HEK293 (cell line): Measurements from ENCODE around the gene BCAN.
A peak's percentile ranks its signal among the peaks of the same experiment; 100 is the strongest.

Source experiments
- BCL11B ChIP-seq: fragments of 450-650 bp; formaldehyde crosslinking; IDR thresholded peaks from 2 replicates; pipeline ENCODE4 v1.5.1; 2016; ENCODE audit warnings: low read depth, missing biosample characterization, missing genetic modification characterization
- GFI1B ChIP-seq: fragments of 450-650 bp; formaldehyde crosslinking; IDR thresholded peaks from 2 replicates; pipeline ENCODE4 v1.5.1; 2016; ENCODE audit warnings: missing biosample characterization, missing genetic modification characterization
- GLIS2 ChIP-seq: fragments of 450-650 bp; formaldehyde crosslinking; IDR thresholded peaks from 2 replicates; pipeline ENCODE4 v1.5.1; 2016; ENCODE audit warnings: missing biosample characterization, missing genetic modification characterization
- HOXC10 ChIP-seq: sonication (generic); formaldehyde crosslinking; IDR thresholded peaks from 2 replicates; pipeline ENCODE4 v1.8.1; 2023; ENCODE audit warnings: mild to moderate bottlenecking, missing genetic modification reagents
- KLF10 ChIP-seq: fragments of 450-650 bp; IDR thresholded peaks from 2 replicates; pipeline ENCODE4 v1.5.1; 2018; ENCODE audit warnings: missing biosample characterization, mild to moderate bottlenecking, missing genetic modification characterization
- RBAK ChIP-seq: fragments of 450-650 bp; formaldehyde crosslinking; IDR thresholded peaks from 2 replicates; pipeline ENCODE4 v1.5.1; 2016; ENCODE audit warnings: missing biosample characterization, missing genetic modification characterization
- REST ChIP-seq: fragments of 450-650 bp; formaldehyde crosslinking; IDR thresholded peaks from 2 replicates; pipeline ENCODE4 v1.5.1; 2016; ENCODE audit warnings: missing biosample characterization, missing genetic modification characterization
- ZBTB17 ChIP-seq: fragments of 450-650 bp; formaldehyde crosslinking; IDR thresholded peaks from 2 replicates; pipeline ENCODE4 v1.5.1; 2016; ENCODE audit warnings: missing biosample characterization, missing genetic modification characterization
- ZBTB20 ChIP-seq: fragments of 450-650 bp; formaldehyde crosslinking; IDR thresholded peaks from 2 replicates; pipeline ENCODE4 v1.5.1; 2016; ENCODE audit warnings: missing biosample characterization, missing genetic modification characterization
- ZBTB21 ChIP-seq: fragments of 450-650 bp; formaldehyde crosslinking; IDR thresholded peaks from 2 replicates; pipeline ENCODE4 v1.5.1; 2017; ENCODE audit warnings: missing biosample characterization, missing genetic modification characterization
- ZBTB48 ChIP-seq: fragments of 450-650 bp; formaldehyde crosslinking; IDR thresholded peaks from 2 replicates; pipeline ENCODE4 v1.5.1; 2016; ENCODE audit warnings: missing biosample characterization, missing genetic modification characterization
- ZFHX2 ChIP-seq: fragments of 450-650 bp; formaldehyde crosslinking; conservative IDR thresholded peaks from 2 replicates; pipeline ENCODE4 v1.5.1; 2016; ENCODE audit warnings: missing biosample characterization, missing genetic modification characterization
- ZFP3 ChIP-seq: fragments of 450-650 bp; formaldehyde crosslinking; IDR thresholded peaks from 2 replicates; pipeline ENCODE4 v1.5.1; 2016; ENCODE audit warnings: low read depth, missing biosample characterization, missing genetic modification characterization
- ZNF16 ChIP-seq: fragments of 450-650 bp; formaldehyde crosslinking; IDR thresholded peaks from 2 replicates; pipeline ENCODE4 v1.5.1; 2016; ENCODE audit warnings: low read depth, missing biosample characterization, missing genetic modification characterization
- ZNF175 ChIP-seq: fragments of 450-650 bp; formaldehyde crosslinking; IDR thresholded peaks from 2 replicates; pipeline ENCODE4 v1.5.1; 2016; ENCODE audit warnings: missing biosample characterization, missing genetic modification characterization
- ZNF223 ChIP-seq: fragments of 450-650 bp; formaldehyde crosslinking; IDR thresholded peaks from 2 replicates; pipeline ENCODE4 v1.5.1; 2016; ENCODE audit warnings: missing biosample characterization, missing genetic modification characterization
- ZNF398 ChIP-seq: fragments of 450-650 bp; formaldehyde crosslinking; IDR thresholded peaks from 2 replicates; pipeline ENCODE4 v1.5.1; 2017; ENCODE audit warnings: missing biosample characterization, missing genetic modification characterization
- ZNF473 ChIP-seq: fragments of 450-650 bp; formaldehyde crosslinking; IDR thresholded peaks from 2 replicates; pipeline ENCODE4 v1.5.1; 2017; ENCODE audit warnings: missing biosample characterization, missing genetic modification characterization
- ZNF510 ChIP-seq: fragments of 450-650 bp; formaldehyde crosslinking; IDR thresholded peaks from 2 replicates; pipeline ENCODE4 v1.5.1; 2018; ENCODE audit warnings: mild to moderate bottlenecking, missing genetic modification characterization, missing biosample characterization; ENCODE audit not compliant: insufficient replicate concordance
- ZNF580 ChIP-seq: fragments of 450-650 bp; formaldehyde crosslinking; IDR thresholded peaks from 2 replicates; pipeline ENCODE4 v1.5.1; 2016; ENCODE audit warnings: missing biosample characterization, missing genetic modification characterization
- ZNF660 ChIP-seq: fragments of 450-650 bp; IDR thresholded peaks from 2 replicates; pipeline ENCODE4 v1.5.1; 2018; ENCODE audit warnings: missing biosample characterization, mild to moderate bottlenecking, missing genetic modification characterization
- ZNF768 ChIP-seq: fragments of 450-650 bp; formaldehyde crosslinking; IDR thresholded peaks from 2 replicates; pipeline ENCODE4 v1.5.1; 2018; ENCODE audit warnings: missing biosample characterization, mild to moderate bottlenecking, missing genetic modification characterization
- ZNF843 ChIP-seq: fragments of 450-650 bp; formaldehyde crosslinking; IDR thresholded peaks from 2 replicates; pipeline ENCODE4 v1.5.1; 2016; ENCODE audit warnings: missing biosample characterization, missing genetic modification characterization
- ZSCAN23 ChIP-seq: fragments of 450-650 bp; formaldehyde crosslinking; IDR thresholded peaks from 2 replicates; pipeline ENCODE4 v1.5.1; 2016; ENCODE audit warnings: missing biosample characterization, missing genetic modification characterization

BCAN gene

GRCh38 chr1:156673387-156674121 lies 31.6 kb downstream of the BCAN start (continued):
- TF ChIP-seq REST, result no peak
- TF ChIP-seq ZSCAN23 (tag by site-specific recombination), result no peak
- peak; percentile 71 for TF ChIP-seq GLIS2
- no peak for TF ChIP-seq BCL11B
- TF ChIP-seq ZBTB48 (tag by site-specific recombination), result no peak
- no peak for TF ChIP-seq GFI1B (tag by site-specific recombination)
- TF ChIP-seq HOXC10 (CRISPR knock-in tag), result no peak
- peak; percentile 99 for TF ChIP-seq ZFHX2 (tag by site-specific recombination)
- TF ChIP-seq ZNF510 (tag by site-specific recombination), result no peak
- no peak for TF ChIP-seq ZNF843 (tag by site-specific recombination)
- TF ChIP-seq KLF10, result no peak
- no peak for TF ChIP-seq ZNF16 (tag by site-specific recombination)
- no peak for TF ChIP-seq ZFP3 (tag by site-specific recombination)
- no peak for TF ChIP-seq ZNF473 (tag by site-specific recombination)
- TF ChIP-seq ZBTB20 (tag by site-specific recombination), result no peak
- TF ChIP-seq ZNF580 (tag by site-specific recombination), result no peak
- no peak for TF ChIP-seq ZNF660 (tag by site-specific recombination)
- no peak for TF ChIP-seq ZNF223 (tag by site-specific recombination)
- 0 out of 2 replicates have a peak, but pooled peaks have one; percentile 33 for TF ChIP-seq ZBTB21 (tag by site-specific recombination)
- no peak for TF ChIP-seq RBAK (tag by site-specific recombination)
- TF ChIP-seq ZBTB17, result peak; percentile 68
- TF ChIP-seq ZNF175 (tag by site-specific recombination), result no peak
- no peak for TF ChIP-seq ZNF768
- peak; percentile 76 for TF ChIP-seq ZNF398 (tag by site-specific recombination)
- TF ChIP-seq, all 188 proteins: peak for 20
